Suprapubic skin (tissue), 4 donors: ENCODE data around the gene TBX3.

ENCODE experiments used
- POLR2A ChIP-seq, 2 donors: fragments of 450-650 bp; IDR thresholded peaks; one replicate each; pipeline ENCODE4 v1.6.1; 2017; ENCODE audit warnings: antibody characterized with exemption in 2 of 2, mild to moderate bottlenecking in 2 of 2, moderate library complexity in 2 of 2
- POLR2AphosphoS5 ChIP-seq, 3 donors: sonication (generic); formaldehyde crosslinking; IDR thresholded peaks; one replicate each; pipeline ENCODE4 v1.6.1; 2017; ENCODE audit warnings: antibody characterized with exemption in 3 of 3
- TF ChIP-seq, protein P1 (sequence below), 2 donors: fragments of 200-600 bp in 1 of 2; fragments of 450-650 bp in 1 of 2; sonication (generic) in 1 of 2; IDR thresholded peaks; one replicate each; pipeline ENCODE4 v1.5.1; 2016 to 2019; ENCODE audit warnings: antibody characterized with exemption in 2 of 2, mild to moderate bottlenecking in 1 of 2, moderate library complexity in 1 of 2

DNA sequence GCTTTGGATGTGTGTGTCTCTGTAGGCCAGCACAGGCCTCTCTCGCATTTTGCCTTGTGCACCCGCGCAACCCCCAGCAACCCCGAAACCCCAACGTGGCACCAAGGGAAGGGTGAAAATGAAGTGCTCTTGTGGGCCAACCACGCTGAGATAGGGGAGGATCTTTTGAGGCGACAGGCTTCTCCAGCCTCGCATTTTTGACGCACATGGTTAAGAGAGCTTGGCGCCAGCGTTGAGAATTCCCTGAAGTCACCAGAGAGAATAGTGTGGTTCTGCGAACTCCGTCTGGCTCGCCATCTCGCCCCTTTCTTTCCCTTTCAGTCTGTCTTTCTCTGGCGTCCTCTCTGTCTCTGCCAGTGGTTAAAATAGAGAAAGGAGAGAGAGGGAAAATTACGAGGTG is 1.9 kb upstream of the TBX3 start:
- TF ChIP-seq POLR2A (IDR thresholded peaks at IDR 0.05) (no peak), POLR2AphosphoS5 (IDR thresholded peaks at IDR 0.05) (no peak)
- TF ChIP-seq, protein P1, sequence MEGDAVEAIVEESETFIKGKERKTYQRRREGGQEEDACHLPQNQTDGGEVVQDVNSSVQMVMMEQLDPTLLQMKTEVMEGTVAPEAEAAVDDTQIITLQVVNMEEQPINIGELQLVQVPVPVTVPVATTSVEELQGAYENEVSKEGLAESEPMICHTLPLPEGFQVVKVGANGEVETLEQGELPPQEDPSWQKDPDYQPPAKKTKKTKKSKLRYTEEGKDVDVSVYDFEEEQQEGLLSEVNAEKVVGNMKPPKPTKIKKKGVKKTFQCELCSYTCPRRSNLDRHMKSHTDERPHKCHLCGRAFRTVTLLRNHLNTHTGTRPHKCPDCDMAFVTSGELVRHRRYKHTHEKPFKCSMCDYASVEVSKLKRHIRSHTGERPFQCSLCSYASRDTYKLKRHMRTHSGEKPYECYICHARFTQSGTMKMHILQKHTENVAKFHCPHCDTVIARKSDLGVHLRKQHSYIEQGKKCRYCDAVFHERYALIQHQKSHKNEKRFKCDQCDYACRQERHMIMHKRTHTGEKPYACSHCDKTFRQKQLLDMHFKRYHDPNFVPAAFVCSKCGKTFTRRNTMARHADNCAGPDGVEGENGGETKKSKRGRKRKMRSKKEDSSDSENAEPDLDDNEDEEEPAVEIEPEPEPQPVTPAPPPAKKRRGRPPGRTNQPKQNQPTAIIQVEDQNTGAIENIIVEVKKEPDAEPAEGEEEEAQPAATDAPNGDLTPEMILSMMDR (IDR thresholded peaks at IDR 0.05) = no peak
